Loucy (cell line): ENCODE data around the gene PAM.
"Not testable (repeated sequence)": the region's sequence is repeated elsewhere in the genome, so short reads cannot be mapped to it uniquely, and the experiment has no call there.

Source experiments
- H2AFZ ChIP-seq: fragments of 200-600 bp; sonication (generic); 2 replicates; pipeline ENCODE4 v1.6.0; 2016; ENCODE audit warnings: antibody characterized with exemption, mild to moderate bottlenecking, low read length, moderate library complexity
- H3F3A ChIP-seq: fragments of 200-600 bp; 2 replicates; pipeline ENCODE4 v1.6.0; 2016; ENCODE audit warnings: antibody characterized with exemption, low read depth, mild to moderate bottlenecking
- H3K27me3 ChIP-seq: fragments of 200-600 bp; sonication (generic); 2 replicates; pipeline ENCODE4 v1.6.1; 2014; ENCODE audit warnings: low read length, mild to moderate bottlenecking; ENCODE audit not compliant: insufficient read depth, poor library complexity, severe bottlenecking
- H3K36me3 ChIP-seq: fragments of 200-600 bp; sonication (generic); 2 replicates; pipeline ENCODE4 v1.6.1; 2016; ENCODE audit warnings: low read length; ENCODE audit not compliant: insufficient read depth
- H3K4me1 ChIP-seq: fragments of 200-600 bp; sonication (generic); 2 replicates; pipeline ENCODE4 v1.5.1; 2014; ENCODE audit warnings: low read length, mild to moderate bottlenecking; ENCODE audit not compliant: insufficient read depth, poor library complexity, severe bottlenecking
- H3K4me2 ChIP-seq: fragments of 200-600 bp; sonication (generic); 2 replicates; pipeline ENCODE4 v1.6.0; 2014; ENCODE audit warnings: antibody characterized with exemption, low read length, low read depth, mild to moderate bottlenecking; ENCODE audit not compliant: poor library complexity, severe bottlenecking
- H3K4me3 ChIP-seq: fragments of 200-600 bp; sonication (generic); 2 replicates; pipeline ENCODE4 v1.5.1; 2014; ENCODE audit warnings: low read length, mild to moderate bottlenecking, mixed read lengths; ENCODE audit not compliant: poor library complexity, severe bottlenecking
- H3K79me2 ChIP-seq: fragments of 200-600 bp; sonication (generic); 2 replicates; pipeline ENCODE4 v1.6.1; 2014; ENCODE audit warnings: low read length; ENCODE audit not compliant: insufficient read depth
- H3K9ac ChIP-seq: fragments of 200-600 bp; sonication (generic); 2 replicates; pipeline ENCODE4 v1.6.0; 2014; ENCODE audit warnings: mild to moderate bottlenecking, low read depth, low read length, moderate library complexity; ENCODE audit not compliant: poor library complexity, severe bottlenecking
- H3K9me2 ChIP-seq: fragments of 200-600 bp; sonication (generic); replicated peaks from 2 replicates; pipeline ENCODE4 v1.6.1; 2016; ENCODE audit warnings: low read depth, low read length, mixed read lengths
- H3K9me3 ChIP-seq: fragments of 200-600 bp; sonication (generic); 2 replicates; pipeline ENCODE4 v1.6.1; 2014; ENCODE audit warnings: mild to moderate bottlenecking, antibody characterized with exemption, low read length, low read depth; ENCODE audit not compliant: insufficient read depth
- H4K20me1 ChIP-seq: fragments of 200-600 bp; sonication (generic); 2 replicates; pipeline ENCODE4 v1.6.0; 2014; ENCODE audit warnings: antibody characterized with exemption, low read length, mild to moderate bottlenecking; ENCODE audit not compliant: insufficient read depth, poor library complexity, severe bottlenecking
- EZH2phosphoT487 ChIP-seq: fragments of 200-600 bp; IDR thresholded peaks from 2 replicates; pipeline ENCODE4 v1.6.1; 2018; ENCODE audit warnings: antibody characterized with exemption, mild to moderate bottlenecking, moderate library complexity, borderline replicate concordance
- TF ChIP-seq, protein P1 (sequence below): fragments of 200-600 bp; sonication (generic); conservative IDR thresholded peaks from 2 replicates; pipeline ENCODE4 v1.5.1; 2014; ENCODE audit warnings: mild to moderate bottlenecking, antibody characterized with exemption, low read length

Gene PAM

GRCh38 chr5:102999191-102999590 lies 244.1 kb downstream of the PAM start:
- TF ChIP-seq EZH2phosphoT487, result no peak
- TF ChIP-seq, protein P1, sequence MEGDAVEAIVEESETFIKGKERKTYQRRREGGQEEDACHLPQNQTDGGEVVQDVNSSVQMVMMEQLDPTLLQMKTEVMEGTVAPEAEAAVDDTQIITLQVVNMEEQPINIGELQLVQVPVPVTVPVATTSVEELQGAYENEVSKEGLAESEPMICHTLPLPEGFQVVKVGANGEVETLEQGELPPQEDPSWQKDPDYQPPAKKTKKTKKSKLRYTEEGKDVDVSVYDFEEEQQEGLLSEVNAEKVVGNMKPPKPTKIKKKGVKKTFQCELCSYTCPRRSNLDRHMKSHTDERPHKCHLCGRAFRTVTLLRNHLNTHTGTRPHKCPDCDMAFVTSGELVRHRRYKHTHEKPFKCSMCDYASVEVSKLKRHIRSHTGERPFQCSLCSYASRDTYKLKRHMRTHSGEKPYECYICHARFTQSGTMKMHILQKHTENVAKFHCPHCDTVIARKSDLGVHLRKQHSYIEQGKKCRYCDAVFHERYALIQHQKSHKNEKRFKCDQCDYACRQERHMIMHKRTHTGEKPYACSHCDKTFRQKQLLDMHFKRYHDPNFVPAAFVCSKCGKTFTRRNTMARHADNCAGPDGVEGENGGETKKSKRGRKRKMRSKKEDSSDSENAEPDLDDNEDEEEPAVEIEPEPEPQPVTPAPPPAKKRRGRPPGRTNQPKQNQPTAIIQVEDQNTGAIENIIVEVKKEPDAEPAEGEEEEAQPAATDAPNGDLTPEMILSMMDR, result no peak
- Histone ChIP-seq H3K9ac (no peak overlapping the region), H3K4me3 (no peak overlapping the region), H3K4me2 (no peak overlapping the region), H4K20me1 (no peaks in the 10 kb centered on the region), H3K36me3 (no peaks in the 10 kb centered on the region), H3K9me2 (no peaks in the 10 kb centered on the region), H3K27me3 (no peaks in the 10 kb centered on the region), H3K4me1 (no peaks in the 10 kb centered on the region), H3K79me2 (no peaks in the 10 kb centered on the region), H2AFZ (no peak overlapping the region), H3F3A (no peaks in the 10 kb centered on the region), H3K9me3 (no peaks in the 10 kb centered on the region)

- not testable (repeated sequence) for H3K9ac ChIP-seq, H3F3A ChIP-seq, H3K27me3 ChIP-seq, H3K4me2 ChIP-seq, H3K4me3 ChIP-seq, H3K79me2 ChIP-seq, H3K4me1 ChIP-seq, H2AFZ ChIP-seq, H3K9me2 ChIP-seq, H3K36me3 ChIP-seq, H3K9me3 ChIP-seq, H4K20me1 ChIP-seq
Observed at GRCh38 chr5:102999621-103000020, 244.5 kb downstream of the PAM start.

GRCh38 chr5:103000089-103000488 lies 245.0 kb downstream of the PAM start:
- H3K27me3 ChIP-seq, result no peaks in the 10 kb centered on the region
- no peaks in the 10 kb centered on the region for H4K20me1 ChIP-seq
- H3K4me1 ChIP-seq, result no peaks in the 10 kb centered on the region
- H3K9me2 ChIP-seq, result no peaks in the 10 kb centered on the region
- H3K4me3 ChIP-seq, result no peak overlapping the region
- TF ChIP-seq EZH2phosphoT487, result no peak
- TF ChIP-seq, protein P1, result no peak
- no peak overlapping the region for H3K9ac ChIP-seq
- H2AFZ ChIP-seq, result no peak overlapping the region
- no peaks in the 10 kb centered on the region for H3F3A ChIP-seq
- no peaks in the 10 kb centered on the region for H3K9me3 ChIP-seq
- no peaks in the 10 kb centered on the region for H3K79me2 ChIP-seq
- H3K4me2 ChIP-seq, result no peak overlapping the region
- H3K36me3 ChIP-seq, result no peaks in the 10 kb centered on the region

DNA sequence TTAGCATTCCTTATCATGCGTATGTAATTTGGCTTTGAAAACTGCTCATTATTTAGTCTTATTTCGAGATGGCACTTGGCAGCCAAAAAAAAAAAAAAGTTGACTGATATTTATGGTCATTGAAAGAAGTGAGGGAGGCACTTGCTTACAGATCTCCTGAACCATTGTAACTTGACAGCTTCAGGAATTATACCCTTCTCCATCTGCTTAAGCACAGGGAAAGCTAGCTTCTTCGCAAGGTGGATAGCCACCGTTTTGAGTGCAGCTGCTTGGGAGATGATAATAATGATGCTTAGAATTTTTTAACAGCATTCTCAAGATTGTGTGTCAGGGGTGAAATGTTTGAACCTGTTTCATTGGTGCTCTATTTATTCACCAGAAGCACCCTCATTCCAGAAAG lies 248.8 kb downstream of the PAM start:
- H3K79me2 ChIP-seq, result no peaks in the 10 kb centered on the region
- H3K9ac ChIP-seq, result no peak overlapping the region
- no peak for TF ChIP-seq EZH2phosphoT487
- TF ChIP-seq, protein P1, result no peak
- no peaks in the 10 kb centered on the region for H4K20me1 ChIP-seq
- no peaks in the 10 kb centered on the region for H3K36me3 ChIP-seq
- H3K9me3 ChIP-seq, result no peaks in the 10 kb centered on the region
- no peak overlapping the region for H2AFZ ChIP-seq
- no peaks in the 10 kb centered on the region for H3K9me2 ChIP-seq
- no peak overlapping the region for H3K4me3 ChIP-seq
- H3K4me1 ChIP-seq, result no peaks in the 10 kb centered on the region
- no peaks in the 10 kb centered on the region for H3F3A ChIP-seq
- H3K4me2 ChIP-seq, result no peak overlapping the region
- H3K27me3 ChIP-seq, result no peaks in the 10 kb centered on the region
